ES-I3 (cell line): ENCODE data around the gene INPP5D.

Experiments used
- H3K36me3 ChIP-seq: 2 replicates; pipeline ENCODE4 v1.6.1; 2013; ENCODE audit warnings: mild to moderate bottlenecking, low read length, control low read depth, moderate library complexity; ENCODE audit not compliant: insufficient read depth
- H3K4me1 ChIP-seq: 2 replicates; pipeline ENCODE4 v1.6.1; 2013; ENCODE audit warnings: mild to moderate bottlenecking, control low read depth, low read length; ENCODE audit not compliant: insufficient read depth
- H3K9ac ChIP-seq: 2 replicates; pipeline ENCODE4 v1.6.1; 2013; ENCODE audit warnings: low read depth, mild to moderate bottlenecking, low read length, moderate library complexity
- H3K9me3 ChIP-seq: 2 replicates; pipeline ENCODE4 v1.6.1; 2013; ENCODE audit warnings: mild to moderate bottlenecking, low read length, moderate library complexity; ENCODE audit not compliant: control insufficient read depth, insufficient read depth

INPP5D gene

GRCh38 chr2:233065954-233066470 is 5.9 kb downstream of the INPP5D start:
- peaks cover 19% of the 10 kb centered on the region for H3K4me1 ChIP-seq
- no peak overlapping the region for H3K9ac ChIP-seq
- H3K9me3 ChIP-seq, result no peaks in the 10 kb centered on the region
- no peaks in the 10 kb centered on the region for H3K36me3 ChIP-seq

- Histone ChIP-seq H3K36me3 (no peaks in the 10 kb centered on the region), H3K4me1 (no peaks in the 10 kb centered on the region), H3K9ac (no peak overlapping the region), H3K9me3 (no peaks in the 10 kb centered on the region)
Observed at GRCh38 chr2:233068762-233069418, 8.7 kb downstream of the INPP5D start.

- H3K9me3 ChIP-seq, result no peaks in the 10 kb centered on the region
- H3K36me3 ChIP-seq, result no peaks in the 10 kb centered on the region
- peaks cover 13% of the 10 kb centered on the region for H3K4me1 ChIP-seq
- H3K9ac ChIP-seq, result no peak overlapping the region
Observed at GRCh38 chr2:233072838-233073237, 12.7 kb downstream of the INPP5D start.

- Histone ChIP-seq H3K4me1 (peaks cover 13% of the 10 kb centered on the region), H3K36me3 (no peaks in the 10 kb centered on the region), H3K9me3 (no peaks in the 10 kb centered on the region), H3K9ac (no peak overlapping the region)
Observed at GRCh38 chr2:233074106-233074505, 14.0 kb downstream of the INPP5D start.

GRCh38 chr2:233075141-233075965 is 15.2 kb downstream of the INPP5D start:
- Histone ChIP-seq H3K9me3 (no peaks in the 10 kb centered on the region), H3K36me3 (no peaks in the 10 kb centered on the region), H3K9ac (no peak overlapping the region), H3K4me1 (peaks cover 13% of the 10 kb centered on the region)

GRCh38 chr2:233075966-233076339 is 15.8 kb downstream of the INPP5D start:
- no peaks in the 10 kb centered on the region for H3K36me3 ChIP-seq
- H3K9me3 ChIP-seq, result no peaks in the 10 kb centered on the region
- H3K4me1 ChIP-seq, result peaks cover 13% of the 10 kb centered on the region
- H3K9ac ChIP-seq, result no peak overlapping the region

GRCh38 chr2:233076749-233077148 is 16.6 kb downstream of the INPP5D start:
- Histone ChIP-seq H3K36me3 (no peaks in the 10 kb centered on the region), H3K9me3 (no peaks in the 10 kb centered on the region), H3K9ac (no peak overlapping the region), H3K4me1 (peaks cover 13% of the 10 kb centered on the region)

GRCh38 chr2:233079473-233079877 is 19.3 kb downstream of the INPP5D start:
- Histone ChIP-seq H3K4me1 (peaks cover 18% of the 10 kb centered on the region), H3K36me3 (no peaks in the 10 kb centered on the region), H3K9ac (no peak overlapping the region), H3K9me3 (no peaks in the 10 kb centered on the region)

GRCh38 chr2:233079953-233080835 is 20.1 kb downstream of the INPP5D start:
- Histone ChIP-seq H3K9ac (no peak overlapping the region), H3K4me1 (peaks cover 17% of the 10 kb centered on the region), H3K36me3 (no peaks in the 10 kb centered on the region)

GRCh38 chr2:233080836-233081229 is 20.7 kb downstream of the INPP5D start:
- Histone ChIP-seq H3K4me1 (peaks cover 14% of the 10 kb centered on the region; the same call in 1 of the 2 replicates), H3K9ac (no peak overlapping the region)

More at GRCh38 chr2:233079953-233080835, 20.1 kb downstream of the INPP5D start:
- H3K9me3 ChIP-seq, result no peaks in the 10 kb centered on the region

GRCh38 chr2:233081232-233081730 is 21.1 kb downstream of the INPP5D start:
- H3K9ac ChIP-seq, result no peak overlapping the region

More at GRCh38 chr2:233080836-233081229, 20.7 kb downstream of the INPP5D start:
- Histone ChIP-seq H3K36me3 (no peaks in the 10 kb centered on the region), H3K9me3 (no peaks in the 10 kb centered on the region)

GRCh38 chr2:233081731-233082221 is 21.6 kb downstream of the INPP5D start:
- H3K9ac ChIP-seq, result no peak overlapping the region
- no peaks in the 10 kb centered on the region for H3K36me3 ChIP-seq
- peaks cover 9% of the 10 kb centered on the region; the same call in 1 of the 2 replicates for H3K4me1 ChIP-seq
- no peaks in the 10 kb centered on the region for H3K9me3 ChIP-seq

More at GRCh38 chr2:233081232-233081730, 21.1 kb downstream of the INPP5D start:
- Histone ChIP-seq H3K4me1 (peaks cover 9% of the 10 kb centered on the region; the same call in 1 of the 2 replicates), H3K9me3 (no peaks in the 10 kb centered on the region), H3K36me3 (no peaks in the 10 kb centered on the region)

- Histone ChIP-seq H3K36me3 (no peaks in the 10 kb centered on the region), H3K4me1 (peaks cover 9% of the 10 kb centered on the region; the same call in 1 of the 2 replicates), H3K9me3 (no peaks in the 10 kb centered on the region), H3K9ac (no peak overlapping the region)
Observed at GRCh38 chr2:233082222-233082930, 22.2 kb downstream of the INPP5D start.
